GM12872 (cell line): ENCODE data around the gene TNK2.

ENCODE experiments used
- CTCF ChIP-seq: IDR thresholded peaks from 3 replicates; pipeline ENCODE4 v1.5.1; 2011; ENCODE audit warnings: low read depth, mild to moderate bottlenecking, low read length, moderate library complexity; ENCODE audit not compliant: insufficient read depth

Gene TNK2

GRCh38 chr3:195907934-195908693, at the start of gene TNK2:
TSS of gene TNK2 (minus strand) at chr3:195908551. CDS start at chr3:195888588, 19,963 bp downstream.
- TF ChIP-seq CTCF = no peak

DNA sequence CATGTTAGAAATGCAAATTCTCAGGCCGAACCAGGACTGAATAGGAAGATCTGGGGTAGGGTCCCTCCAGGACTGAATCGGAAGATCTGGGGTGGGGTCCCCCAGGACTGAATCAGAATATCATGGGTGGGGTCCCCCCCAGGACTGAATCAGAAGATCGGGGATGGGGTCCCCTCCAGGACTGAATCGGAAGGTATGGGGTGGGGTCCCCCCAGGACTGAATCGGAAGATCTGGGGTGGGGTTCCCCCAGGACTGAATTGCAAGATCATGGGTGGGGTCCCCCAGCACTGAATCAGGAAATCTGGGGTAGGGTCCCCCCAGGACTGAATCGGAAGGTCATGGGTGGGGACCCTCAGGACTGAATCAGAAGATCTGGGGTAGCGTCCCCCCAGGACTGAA, 48.2 kb upstream of the TNK2 start:
- TF ChIP-seq CTCF = no peak

DNA sequence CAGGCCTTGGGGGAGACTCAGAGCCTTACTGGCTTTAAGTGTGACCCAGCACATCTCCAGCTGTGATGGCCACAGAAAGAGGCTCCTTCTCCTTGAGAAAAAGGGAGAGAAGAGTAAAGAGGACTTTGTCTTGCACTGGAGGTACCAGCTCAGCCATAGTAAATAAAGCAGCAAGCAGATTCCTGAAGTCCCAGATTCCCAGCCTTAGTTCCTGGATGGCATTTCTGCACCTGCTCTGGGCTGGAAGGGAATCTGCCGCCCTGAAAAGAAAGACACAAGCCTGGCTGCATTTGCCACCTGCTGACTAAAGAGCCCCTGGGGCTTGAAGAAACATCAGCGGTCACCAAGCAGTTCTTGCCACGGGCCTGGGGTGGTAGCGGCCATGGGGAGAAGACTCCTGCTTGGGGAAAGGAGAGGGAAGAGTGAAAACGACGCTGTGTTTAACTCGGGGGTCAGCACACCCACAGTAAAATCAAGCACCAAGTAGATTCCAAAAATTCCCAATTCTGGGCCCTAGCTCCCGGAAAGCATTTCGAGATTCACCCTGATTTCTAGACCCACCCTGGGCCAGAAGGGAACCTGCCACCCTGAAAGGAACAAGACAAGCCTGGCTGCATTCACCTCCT, 24.2 kb upstream of the TNK2 start:
- TF ChIP-seq CTCF = no peak

GRCh38 chr3:195931582-195932273, 23.4 kb upstream of the TNK2 start:
- TF ChIP-seq CTCF = no peak

DNA sequence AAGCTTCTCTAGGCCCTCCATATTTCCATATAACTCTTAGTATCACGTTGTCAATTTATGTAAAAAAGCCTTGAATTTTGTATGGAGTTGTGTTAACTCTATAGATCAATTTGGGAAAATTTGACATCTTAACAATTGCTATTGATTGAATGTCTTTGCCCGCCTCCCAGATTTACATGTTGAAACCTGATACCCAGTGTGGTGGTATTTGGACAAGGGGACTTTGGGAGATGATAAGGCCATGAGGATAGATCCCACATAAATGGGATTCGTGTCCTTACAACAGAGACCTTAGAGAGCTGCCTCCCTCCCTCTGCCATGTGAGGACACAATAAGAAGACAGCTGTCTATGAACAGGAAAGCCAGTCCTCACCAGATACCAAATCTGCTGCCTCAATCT, 21.1 kb upstream of the TNK2 start:
- no peak for TF ChIP-seq CTCF

GRCh38 chr3:195921334-195921791, 13.0 kb upstream of the TNK2 start:
- no peak for TF ChIP-seq CTCF

- TF ChIP-seq CTCF = no peak
Observed at GRCh38 chr3:195918176-195918575, 9.8 kb upstream of the TNK2 start.
